22Rv1 (cell line): ENCODE measurements around the gene PGBD1.

Experiments
- H3K27ac ChIP-seq: fragments of 450-650 bp; 2 replicates; pipeline ENCODE4 v1.5.1; 2017
- ZFX ChIP-seq: fragments of 450-650 bp; IDR thresholded peaks from 2 replicates; pipeline ENCODE4 v1.6.1; 2017; ENCODE audit warnings: antibody characterized with exemption, borderline replicate concordance
- TF ChIP-seq, protein P1 (sequence below): fragments of 450-650 bp; IDR thresholded peaks from 2 replicates; pipeline ENCODE4 v1.5.1; 2017; ENCODE audit warnings: mild to moderate bottlenecking

PGBD1 gene

DNA sequence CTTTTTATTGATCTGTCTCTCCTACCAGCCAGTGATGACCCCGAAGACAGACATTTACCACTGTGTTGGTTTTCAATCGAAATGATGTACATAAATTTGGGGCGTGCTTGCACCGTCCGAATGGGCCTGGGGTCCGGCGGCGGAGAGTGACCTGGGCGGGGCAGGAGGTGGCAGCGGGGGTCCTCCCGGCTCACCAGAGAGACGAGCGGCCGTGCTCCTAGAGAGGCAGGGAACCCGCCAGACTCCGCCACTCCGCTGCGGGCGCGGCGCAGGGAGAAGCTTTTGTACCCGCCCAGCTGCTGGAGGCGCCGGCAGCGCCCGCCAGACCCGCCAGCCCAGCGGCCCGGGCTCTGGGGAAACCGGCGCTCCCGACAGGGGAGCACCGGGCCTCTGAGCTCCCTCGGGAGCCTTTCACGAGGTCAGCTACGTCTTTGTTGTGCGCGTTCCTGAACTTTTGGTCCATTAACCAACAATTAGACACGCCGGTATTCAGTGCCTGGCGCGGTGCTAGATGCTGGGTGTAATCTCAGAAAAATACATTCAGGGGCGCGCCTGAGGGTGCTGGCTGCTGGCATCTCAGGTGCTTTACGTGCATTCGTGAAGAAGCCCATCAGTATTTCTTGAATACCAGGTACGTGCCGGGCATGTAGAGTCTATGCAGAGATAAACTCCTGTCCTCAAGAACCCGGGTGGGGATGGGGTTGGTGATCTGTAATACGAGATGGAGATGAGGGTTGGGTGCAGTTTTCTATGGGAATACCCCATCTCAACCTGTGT, at the start of gene PGBD1:
Gene PGBD1 (plus strand): TSS at position 285 of the 777 bp plus-strand sequence. CDS start 2,242 bp downstream, outside the sequence.
- TF ChIP-seq ZFX = no peak
- TF ChIP-seq, protein P1, sequence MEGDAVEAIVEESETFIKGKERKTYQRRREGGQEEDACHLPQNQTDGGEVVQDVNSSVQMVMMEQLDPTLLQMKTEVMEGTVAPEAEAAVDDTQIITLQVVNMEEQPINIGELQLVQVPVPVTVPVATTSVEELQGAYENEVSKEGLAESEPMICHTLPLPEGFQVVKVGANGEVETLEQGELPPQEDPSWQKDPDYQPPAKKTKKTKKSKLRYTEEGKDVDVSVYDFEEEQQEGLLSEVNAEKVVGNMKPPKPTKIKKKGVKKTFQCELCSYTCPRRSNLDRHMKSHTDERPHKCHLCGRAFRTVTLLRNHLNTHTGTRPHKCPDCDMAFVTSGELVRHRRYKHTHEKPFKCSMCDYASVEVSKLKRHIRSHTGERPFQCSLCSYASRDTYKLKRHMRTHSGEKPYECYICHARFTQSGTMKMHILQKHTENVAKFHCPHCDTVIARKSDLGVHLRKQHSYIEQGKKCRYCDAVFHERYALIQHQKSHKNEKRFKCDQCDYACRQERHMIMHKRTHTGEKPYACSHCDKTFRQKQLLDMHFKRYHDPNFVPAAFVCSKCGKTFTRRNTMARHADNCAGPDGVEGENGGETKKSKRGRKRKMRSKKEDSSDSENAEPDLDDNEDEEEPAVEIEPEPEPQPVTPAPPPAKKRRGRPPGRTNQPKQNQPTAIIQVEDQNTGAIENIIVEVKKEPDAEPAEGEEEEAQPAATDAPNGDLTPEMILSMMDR = no peak
- H3K27ac ChIP-seq = peak within 1 kb of the TSS; percentile 25; the same call in 1 of the 2 replicates

DNA sequence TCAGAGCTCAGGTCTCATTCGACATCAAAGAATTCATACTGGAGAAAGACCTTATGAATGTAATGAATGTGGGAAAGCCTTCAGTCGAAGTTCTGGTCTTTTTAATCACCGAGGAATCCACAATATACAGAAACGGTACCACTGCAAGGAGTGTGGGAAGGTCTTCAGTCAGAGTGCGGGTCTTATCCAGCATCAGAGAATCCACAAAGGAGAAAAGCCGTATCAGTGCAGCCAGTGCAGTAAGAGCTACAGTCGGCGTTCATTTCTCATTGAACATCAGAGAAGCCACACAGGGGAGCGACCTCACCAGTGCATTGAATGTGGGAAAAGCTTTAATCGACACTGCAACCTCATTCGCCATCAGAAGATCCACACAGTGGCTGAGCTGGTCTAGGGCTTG, 48.6 kb upstream of the PGBD1 start:
- no peak overlapping the region for H3K27ac ChIP-seq
- TF ChIP-seq, protein P1 = no peak
- TF ChIP-seq ZFX = no peak

GRCh38 chr6:28235912-28236452, 45.4 kb upstream of the PGBD1 start:
- H3K27ac ChIP-seq = no peak overlapping the region
- TF ChIP-seq, protein P1 = no peak
- no peak for TF ChIP-seq ZFX

DNA sequence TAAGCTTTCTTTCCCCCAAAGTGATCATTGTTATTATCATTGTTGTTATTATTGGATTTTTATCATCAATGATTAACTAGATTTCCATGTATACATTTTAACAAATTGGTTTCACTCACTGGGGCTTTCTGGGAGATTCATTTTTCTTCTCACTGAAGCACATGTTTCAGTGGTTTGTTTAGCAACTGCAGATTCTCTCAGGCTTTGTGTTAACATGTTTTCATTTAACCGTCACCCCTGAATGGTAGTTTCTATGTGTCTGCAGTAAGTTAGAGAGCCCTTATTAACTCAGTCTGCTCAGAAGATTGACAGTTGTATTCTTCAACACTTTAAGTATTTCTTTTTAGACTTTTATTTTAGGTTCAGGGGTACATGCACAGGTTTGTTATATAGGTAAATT, 41.7 kb upstream of the PGBD1 start:
- TF ChIP-seq, protein P1 = no peak
- H3K27ac ChIP-seq = no peak overlapping the region

GRCh38 chr6:28240471-28240870, 40.9 kb upstream of the PGBD1 start:
- TF ChIP-seq, protein P1 = no peak
- no peak for TF ChIP-seq ZFX
- no peak overlapping the region for H3K27ac ChIP-seq

DNA sequence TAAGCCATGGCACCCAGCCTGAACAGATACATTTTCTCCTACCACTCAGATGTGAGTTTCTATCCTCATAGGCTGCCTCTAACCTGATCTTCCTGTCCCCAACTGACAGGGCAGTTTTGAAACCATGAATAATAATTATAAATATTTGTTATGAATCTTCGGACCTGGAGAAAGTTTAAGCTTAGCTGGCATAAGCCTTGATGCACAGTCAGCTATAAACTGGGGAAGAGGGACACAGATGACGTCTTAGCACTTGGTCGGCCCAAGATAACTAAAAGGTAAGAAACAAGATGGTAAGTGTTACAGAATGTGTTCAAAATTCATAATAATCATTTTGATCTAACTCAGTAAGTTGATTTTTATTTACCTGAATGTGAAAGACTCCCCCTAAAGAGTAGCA, 37.4 kb upstream of the PGBD1 start:
- TF ChIP-seq ZFX = no peak
- TF ChIP-seq, protein P1 = no peak

DNA sequence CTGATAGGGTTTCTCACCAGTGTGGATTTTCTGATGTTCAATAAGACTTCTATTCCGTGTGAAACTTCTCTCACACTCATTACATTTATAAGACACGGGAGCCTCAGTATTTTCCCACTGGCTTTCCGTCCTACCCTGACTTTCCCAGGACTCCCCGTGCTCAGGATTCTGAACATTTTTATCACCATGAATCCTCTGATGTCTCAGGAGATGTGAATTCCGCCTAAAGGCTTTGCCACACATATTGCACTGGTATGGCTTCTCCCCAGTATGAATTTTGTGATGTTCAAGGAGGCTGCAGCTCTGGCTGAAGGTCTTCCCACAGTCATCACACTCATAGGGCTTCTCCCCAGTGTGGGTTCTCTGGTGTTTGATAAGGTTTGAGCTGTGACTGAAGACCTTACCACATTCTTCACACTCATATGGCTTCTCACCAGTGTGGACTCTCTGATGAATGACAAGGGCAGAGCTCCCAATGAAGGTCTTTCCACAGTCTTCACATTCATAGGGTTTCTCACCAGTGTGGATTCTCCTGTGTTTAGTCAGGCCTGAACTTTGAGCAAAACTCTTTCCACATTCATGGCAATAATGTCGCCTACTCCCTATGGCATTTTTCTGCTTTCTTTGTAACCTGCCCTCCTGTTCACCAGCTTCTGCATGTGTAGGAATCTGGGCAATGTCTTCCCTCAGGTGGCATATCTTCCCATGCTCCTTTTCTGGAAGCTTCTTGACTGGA, 36.0 kb upstream of the PGBD1 start:
- TF ChIP-seq ZFX = no peak
- TF ChIP-seq, protein P1 = no peak
- no peak overlapping the region for H3K27ac ChIP-seq

More for the DNA sequence above, 37.4 kb upstream of the PGBD1 start:
- no peak overlapping the region for H3K27ac ChIP-seq
